Upper lobe of right lung (tissue), 1 donor: ENCODE results near the gene NAGPA. TPM values are rescaled to one million over a fixed set of nuclear protein-coding genes. Genes with fewer than 3 reads are reported as not detected.

Experiments used
- ATAC-seq: fragments of 200-7000 bp; cut with Tn5 transposase; one replicate; pipeline ENCODE4 v1.9.1; 2020; ENCODE audit warnings: mild to moderate bottlenecking, moderate library complexity
- DNase-seq: peaks from one replicate; pipeline ENCODE4 v3.0.0-alpha.2; 2020
- H3K27ac ChIP-seq: fragments of 200-600 bp; one replicate; pipeline ENCODE4 v1.8.0; 2022
- H3K27me3 ChIP-seq: fragments of 200-600 bp; one replicate; pipeline ENCODE4 v1.8.0; 2022; ENCODE audit warnings: mild to moderate bottlenecking
- H3K36me3 ChIP-seq: fragments of 200-600 bp; one replicate; pipeline ENCODE4 v1.8.0; 2022
- H3K4me1 ChIP-seq: fragments of 200-600 bp; one replicate; pipeline ENCODE4 v1.8.0; 2022
- H3K4me3 ChIP-seq: fragments of 200-600 bp; one replicate; pipeline ENCODE4 v1.8.0; 2022; ENCODE audit warnings: mild to moderate bottlenecking
- H3K9me3 ChIP-seq: fragments of 200-600 bp; one replicate; pipeline ENCODE4 v1.8.0; 2022
- CTCF ChIP-seq: fragments of 200-600 bp; IDR thresholded peaks from one replicate; pipeline ENCODE4 v1.8.0; 2022; ENCODE audit warnings: antibody characterized with exemption
- intact Hi-C: fragments of 100-400 bp; cut with DNase I; formaldehyde crosslinking; loops from one replicate; pipeline ENCODE4 v1.11.0; 2022
- total RNA-seq: library from RNA; stranded (reverse); fragmentation: NEBNext Ultra II Directional; extraction: Animal tissue kit (Norgen Biotek cat#: 25700); gene quantifications from one replicate; pipeline ENCODE4 v1.2.1, GENCODE V29; 2021
- donor health status: DM: no; HTN: yes; CAD: no; lungs with severe emphysema.

Gene NAGPA
- total RNA-seq, 1 donor from 2014 or later, result 16.7 TPM

- no peak for TF ChIP-seq CTCF
- Histone ChIP-seq H3K4me3 (no peak overlapping the region), H3K4me1 (no peaks in the 10 kb centered on the region), H3K27me3 (peaks cover 47% of the 10 kb centered on the region), H3K36me3 (no peaks in the 10 kb centered on the region), H3K9me3 (no peaks in the 10 kb centered on the region), H3K27ac (no peak overlapping the region)
- intact Hi-C loops, result no loop called here
- peak; percentile 33 for ATAC-seq
- DNase-seq, result peak; percentile 57
Measured at GRCh38 chr16:4987580-4988374, 46.0 kb downstream of the NAGPA start.

- no peaks in the 10 kb centered on the region for H3K36me3 ChIP-seq
- intact Hi-C loops, result no loop called here
- no peaks in the 10 kb centered on the region for H3K4me1 ChIP-seq
- no peak overlapping the region for H3K4me3 ChIP-seq
- DNase-seq, result no peak
- H3K9me3 ChIP-seq, result no peaks in the 10 kb centered on the region
- no peak overlapping the region for H3K27ac ChIP-seq
- no peak for ATAC-seq
- TF ChIP-seq CTCF, result no peak
- peaks cover 44% of the 10 kb centered on the region for H3K27me3 ChIP-seq
Measured at GRCh38 chr16:4987250-4987579, 46.5 kb downstream of the NAGPA start.

- Histone ChIP-seq H3K27ac (no peak overlapping the region), H3K4me1 (no peaks in the 10 kb centered on the region), H3K27me3 (peaks cover 22% of the 10 kb centered on the region), H3K9me3 (no peaks in the 10 kb centered on the region), H3K36me3 (no peaks in the 10 kb centered on the region), H3K4me3 (no peak overlapping the region)
- intact Hi-C loops, result no loop called here
- ATAC-seq (no peak), DNase-seq (no peak)
- TF ChIP-seq CTCF, result no peak
Measured at GRCh38 chr16:4984174-4984990, 49.4 kb downstream of the NAGPA start.

- Histone ChIP-seq H3K27me3 (peaks cover under 1% of the 10 kb centered on the region), H3K9me3 (no peaks in the 10 kb centered on the region), H3K4me3 (no peak overlapping the region), H3K4me1 (no peaks in the 10 kb centered on the region), H3K36me3 (no peaks in the 10 kb centered on the region), H3K27ac (no peak overlapping the region)
- intact Hi-C loops, result no loop called here
- TF ChIP-seq CTCF, result no peak
- DNase-seq (no peak), ATAC-seq (no peak)
Measured at GRCh38 chr16:4982056-4982867, 51.5 kb downstream of the NAGPA start.

- H3K36me3 ChIP-seq, result no peaks in the 10 kb centered on the region
- DNase-seq, result no peak
- H3K27me3 ChIP-seq, result no peaks in the 10 kb centered on the region
- H3K4me3 ChIP-seq, result no peak overlapping the region
- no peak for TF ChIP-seq CTCF
- intact Hi-C loops, result no loop called here
- no peaks in the 10 kb centered on the region for H3K9me3 ChIP-seq
- no peak overlapping the region for H3K27ac ChIP-seq
- H3K4me1 ChIP-seq, result no peaks in the 10 kb centered on the region
- no peak for ATAC-seq
Measured at GRCh38 chr16:4981473-4981872, 52.3 kb downstream of the NAGPA start.
